Breast epithelium (tissue), 4 donors: ENCODE data around the gene SCN1A. TPM values are rescaled to one million over a fixed set of nuclear protein-coding genes. Genes with fewer than 3 reads are reported as not detected.

ENCODE experiments used
- DNase-seq, 2 donors: peaks; one replicate each; pipeline ENCODE4 v3.0.0-alpha.2; 2019; ENCODE audit warnings: low spot score in 2 of 2
- H3K27ac ChIP-seq, 2 donors: fragments of 200-600 bp; sonication (generic) in 1 of 2; one replicate each; pipeline ENCODE4 v1.5.1; 2016 to 2019; ENCODE audit warnings: mild to moderate bottlenecking in 1 of 2
- H3K27me3 ChIP-seq, 2 donors: fragments of 200-600 bp; sonication (generic) in 1 of 2; one replicate each; pipeline versions ENCODE4 v1.5.1 to v1.6.0; 2017 to 2019; ENCODE audit warnings: control low read depth in 1 of 2, mild to moderate bottlenecking in 1 of 2
- H3K36me3 ChIP-seq: fragments of 200-600 bp; one replicate; pipeline ENCODE4 v1.5.1; 2019
- H3K4me1 ChIP-seq, 2 donors: fragments of 200-600 bp; sonication (generic); one replicate each; pipeline ENCODE4 v1.5.1; 2016 to 2019; ENCODE audit warnings: control low read depth in 1 of 2
- H3K4me3 ChIP-seq, 3 donors: fragments of 200-600 bp; sonication (generic); 1 replicate in 2 of 3; 2 replicates in 1 of 3; pipeline ENCODE4 v1.5.1; 2016 to 2019; ENCODE audit warnings: mild to moderate bottlenecking in 3 of 3, moderate library complexity in 2 of 3
- H3K9me3 ChIP-seq, 2 donors: fragments of 200-600 bp; sonication (generic) in 1 of 2; one replicate each; pipeline ENCODE4 v1.5.1; 2016 to 2019; ENCODE audit warnings: control low read depth in 1 of 2
- CTCF ChIP-seq, 3 donors: fragments of 450-650 bp; IDR thresholded peaks; one replicate each; pipeline ENCODE4 v1.5.1; 2016 to 2017; ENCODE audit warnings: antibody characterized with exemption in 3 of 3, mild to moderate bottlenecking in 3 of 3, moderate library complexity in 3 of 3
- POLR2A ChIP-seq: fragments of 450-650 bp; IDR thresholded peaks from one replicate; pipeline ENCODE4 v1.6.1; 2016; ENCODE audit warnings: antibody characterized with exemption, mild to moderate bottlenecking, moderate library complexity
- POLR2AphosphoS5 ChIP-seq, 3 donors: sonication (generic); formaldehyde crosslinking; IDR thresholded peaks; one replicate each; pipeline ENCODE4 v1.6.1; 2017; ENCODE audit warnings: antibody characterized with exemption in 3 of 3
- intact Hi-C: fragments of 100-400 bp; cut with DNase I; formaldehyde crosslinking; loops from one replicate; pipeline ENCODE4 v1.15.1; 2023; ENCODE audit warnings: low total_unique reads
- total RNA-seq, 3 donors: library from RNA; depleted of rRNA; stranded (reverse); fragments of >200 nt; gene quantifications; one replicate each; pipeline ENCODE4 v1.1.0, GENCODE V29; 2016

The SCN1A gene
- total RNA-seq, 3 donors from 2014 or later: not detected

GRCh38 chr2:166091439-166091838 lies 36.4 kb downstream of the SCN1A start:
- intact Hi-C loops: no loop called here
- no peak overlapping the region for H3K4me3 ChIP-seq
- TF ChIP-seq POLR2AphosphoS5 (IDR thresholded peaks at IDR 0.05) (no peak), CTCF (IDR thresholded peaks at IDR 0.05) (no peak), POLR2A (no peak)
- no peak overlapping the region for H3K27ac ChIP-seq
- H3K9me3 ChIP-seq: no peaks in the 10 kb centered on the region
- no peaks in the 10 kb centered on the region for H3K36me3 ChIP-seq
- DNase-seq: no peak
- H3K4me1 ChIP-seq: no peaks in the 10 kb centered on the region
- no peaks in the 10 kb centered on the region for H3K27me3 ChIP-seq

GRCh38 chr2:166090908-166091307 lies 36.9 kb downstream of the SCN1A start:
- no peak overlapping the region for H3K4me3 ChIP-seq
- DNase-seq: no peak
- no peak overlapping the region for H3K27ac ChIP-seq
- no peaks in the 10 kb centered on the region for H3K27me3 ChIP-seq
- H3K36me3 ChIP-seq: no peaks in the 10 kb centered on the region
- no peaks in the 10 kb centered on the region for H3K9me3 ChIP-seq
- no peaks in the 10 kb centered on the region for H3K4me1 ChIP-seq
- intact Hi-C loops: no loop called here
- TF ChIP-seq CTCF (IDR thresholded peaks at IDR 0.05) (no peak), POLR2AphosphoS5 (IDR thresholded peaks at IDR 0.05) (no peak), POLR2A (no peak)

GRCh38 chr2:166090346-166090745 lies 37.5 kb downstream of the SCN1A start:
- Histone ChIP-seq H3K4me1 (no peaks in the 10 kb centered on the region), H3K9me3 (no peaks in the 10 kb centered on the region), H3K27me3 (no peaks in the 10 kb centered on the region), H3K36me3 (no peaks in the 10 kb centered on the region), H3K27ac (no peak overlapping the region), H3K4me3 (no peak overlapping the region)
- TF ChIP-seq POLR2AphosphoS5 (IDR thresholded peaks at IDR 0.05) (no peak), CTCF (IDR thresholded peaks at IDR 0.05) (no peak), POLR2A (no peak)
- DNase-seq: no peak
- intact Hi-C loops: no loop called here

- Histone ChIP-seq H3K4me3 (no peak overlapping the region), H3K27me3 (no peaks in the 10 kb centered on the region), H3K36me3 (no peaks in the 10 kb centered on the region), H3K27ac (no peak overlapping the region), H3K4me1 (no peaks in the 10 kb centered on the region), H3K9me3 (no peaks in the 10 kb centered on the region)
- intact Hi-C loops: no loop called here
- no peak for DNase-seq
- TF ChIP-seq CTCF (IDR thresholded peaks at IDR 0.05) (no peak), POLR2AphosphoS5 (IDR thresholded peaks at IDR 0.05) (no peak), POLR2A (no peak)
Observed at GRCh38 chr2:166088634-166089033, 39.2 kb downstream of the SCN1A start.

- intact Hi-C loops: no loop called here
- no peak for TF ChIP-seq CTCF (IDR thresholded peaks at IDR 0.05)
- TF ChIP-seq POLR2A: no peak
- no peak for TF ChIP-seq POLR2AphosphoS5 (IDR thresholded peaks at IDR 0.05)
Observed at GRCh38 chr2:166084301-166084700, 43.5 kb downstream of the SCN1A start.

More at GRCh38 chr2:166084301-166084700, 43.5 kb downstream of the SCN1A start:
- Histone ChIP-seq H3K36me3 (no peaks in the 10 kb centered on the region), H3K4me1 (no peaks in the 10 kb centered on the region), H3K27ac (no peak overlapping the region), H3K9me3 (no peaks in the 10 kb centered on the region), H3K4me3 (no peak overlapping the region), H3K27me3 (no peaks in the 10 kb centered on the region)
- DNase-seq: no peak
